ENCODE results near the gene CELA3A. TPM values are rescaled to one million over a fixed set of nuclear protein-coding genes. Genes with fewer than 3 reads are reported as not detected.

CELA3A gene
- total and polyA plus RNA-seq, 10 of the 15 experiments (the other 5 are each of a cell fraction or from before 2014, with no cell fraction given), result 7.6 TPM; not detected in 9

DNA sequence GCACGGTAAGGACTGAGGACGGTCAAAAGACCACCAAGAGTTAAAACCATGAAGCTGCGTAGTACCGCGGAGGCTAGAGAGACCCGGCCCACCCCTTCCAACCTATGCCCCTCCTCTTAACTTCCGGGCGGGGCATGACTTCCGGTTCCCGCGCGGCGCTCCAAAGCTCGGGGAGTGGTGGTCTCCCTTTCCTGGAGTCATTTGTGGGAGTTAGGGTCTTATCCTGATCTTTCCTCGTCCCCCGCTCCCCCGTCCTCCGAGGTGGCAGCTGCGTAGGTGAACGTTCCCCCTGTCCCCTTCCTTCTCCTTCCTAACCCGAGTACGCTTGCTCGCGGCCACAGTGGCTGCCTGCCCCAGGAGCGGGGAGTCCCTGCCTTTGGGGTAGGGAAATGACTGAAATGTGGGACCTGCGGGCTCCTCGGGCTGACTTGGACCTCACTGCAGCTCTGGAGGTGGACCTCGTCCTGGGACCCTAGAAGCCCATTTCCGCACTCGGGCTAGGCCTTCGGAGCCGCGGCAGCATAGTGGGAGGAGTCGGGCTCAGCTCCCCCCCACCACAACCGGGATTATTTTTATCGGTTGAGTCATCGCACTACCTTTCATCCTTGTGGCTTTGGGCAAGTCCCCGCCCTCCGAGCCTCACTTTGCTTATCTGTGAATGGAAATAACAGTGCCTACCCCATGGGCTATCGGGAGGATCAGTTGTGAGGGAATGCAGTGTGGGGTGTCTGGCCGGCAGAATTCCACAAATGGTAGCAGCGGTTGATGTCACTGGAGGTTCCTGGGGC lies 24.1 kb downstream of the CELA3A start (continued):
- TF ChIP-seq ELK1 (IDR thresholded peaks at IDR 0.05; ENCODE audit: low read depth, low read length) (peak; percentile 88), ZNF24 (IDR thresholded peaks at IDR 0.05) (no peak), FOS (IDR thresholded peaks at IDR 0.05; ENCODE audit: borderline replicate concordance, extremely low read depth, insufficient read length) (no peak), NFXL1 (IDR thresholded peaks at IDR 0.05; ENCODE audit: borderline replicate concordance) (no peak), SMAD5 (IDR thresholded peaks at IDR 0.05; ENCODE audit: low read depth) (peak; percentile 66)

DNA sequence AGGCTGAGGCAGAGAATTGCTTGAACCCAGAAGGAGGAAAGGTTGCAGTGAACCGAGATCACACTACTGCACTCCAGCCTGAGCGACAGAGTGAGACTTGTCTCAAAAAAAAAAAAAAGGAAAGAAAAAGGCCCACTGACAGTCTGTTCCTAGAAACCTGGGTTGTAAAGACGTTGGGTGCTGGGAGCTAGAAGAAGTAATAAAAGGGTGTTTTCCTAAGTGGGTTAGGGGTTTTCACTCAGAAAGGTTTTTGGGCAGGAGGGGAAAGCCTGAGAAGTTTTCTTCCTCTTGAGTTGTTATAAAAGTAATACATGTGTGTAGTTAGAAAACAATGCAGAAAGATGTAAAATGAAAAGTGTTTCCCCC lies 25.4 kb downstream of the CELA3A start:
- peak overlapping the region; percentile 83 for H3K4me2 ChIP-seq (ENCODE audit: control insufficient read depth, insufficient read depth)
- TF ChIP-seq NBN (IDR thresholded peaks at IDR 0.05) (peak; percentile 24; the same call in 1 of the 2 replicates), MLLT1 (IDR thresholded peaks at IDR 0.05) (peak; percentile 31), NR2C1 (IDR thresholded peaks at IDR 0.05) (no peak), SPI1 (IDR thresholded peaks at IDR 0.05; ENCODE audit: borderline replicate concordance, insufficient read depth, low read depth, low read length) (no peak), CTCF (IDR thresholded peaks at IDR 0.05 in 2 of 3, conservative IDR thresholded peaks at IDR 0.05 in 1 of 3; ENCODE audit: control insufficient read depth in 2 of 3, extremely low read depth in 1 of 3, insufficient read depth in 1 of 3, low read depth in 3 of 3, low read length in 3 of 3) (no peak), MTA2 (IDR thresholded peaks at IDR 0.05; ENCODE audit: low read depth) (0 out of 2 replicates have a peak, but pooled peaks have one; percentile 2), CREM (IDR thresholded peaks at IDR 0.05; ENCODE audit: low read depth) (0 out of 2 replicates have a peak, but pooled peaks have one; percentile 5), ZNF384 (IDR thresholded peaks at IDR 0.05; ENCODE audit: borderline replicate concordance, low read depth, low read length) (peak; percentile 45; the same call in 1 of the 2 replicates), ASH2L (IDR thresholded peaks at IDR 0.05; ENCODE audit: borderline replicate concordance, low read depth) (no peak), ATF7 (IDR thresholded peaks at IDR 0.05; ENCODE audit: low read depth) (no peak), BACH1 (IDR thresholded peaks at IDR 0.05; ENCODE audit: borderline replicate concordance) (0 out of 2 replicates have a peak, but pooled peaks have one; percentile 2)

More for the DNA sequence above, 25.4 kb downstream of the CELA3A start:
- WGBS (ENCODE audit: insufficient coverage, insufficient replicate concordance, low lambda C conversion rate, missing lambda C conversion rate), result 0% methylated on average over 3 of the region's 3 CpGs
- intact Hi-C loops (cut with micrococcal nuclease; ENCODE audit: unreplicated experiment) (loop anchor here (5.0 kb wide), 3 partner anchors 35 to 265 kb away; no protein-coding TSS in a partner anchor), in situ Hi-C loops (cut with MboI) (no loop called here)
- Histone ChIP-seq H3K79me2 (ENCODE audit: control insufficient read depth, insufficient read depth, low read length) (peaks cover 15% of the 10 kb centered on the region), H3K9me3 (replicated peaks; ENCODE audit: control insufficient read depth, insufficient read depth, low read length) (no peaks in the 10 kb centered on the region), H3K36me3 (ENCODE audit: control insufficient read depth in 2 of 2, insufficient read depth in 2 of 2, low read length in 1 of 2) (peaks cover 0 to 4% of the 10 kb centered on the region in 2 experiments; a peak in 1 of 4 replicates), H4K20me1 (ENCODE audit: control insufficient read depth, insufficient read depth) (no peaks in the 10 kb centered on the region), H3K27me3 (replicated peaks in 1 of 2; ENCODE audit: control insufficient read depth in 2 of 2, insufficient read depth in 2 of 2, low read length in 1 of 2) (no peaks in the 10 kb centered on the region), H2AFZ (ENCODE audit: control insufficient read depth, low read depth, low read length) (no peak overlapping the region), H3K27ac (ENCODE audit: control insufficient read depth, insufficient read depth) (peak overlapping the region; percentile 97), H3K4me3 (peak overlapping the region; percentile 88; the same call in 1 of the 2 replicates), H3K4me1 (ENCODE audit: control insufficient read depth, insufficient read depth, low read length) (peaks cover 11% of the 10 kb centered on the region), H3K9ac (ENCODE audit: control insufficient read depth, insufficient read depth, low read length) (peak overlapping the region; percentile 98)
- RAD21 ChIA-PET (ENCODE audit: unreplicated experiment), result interaction anchor here (0.6 to 3.2 kb wide), 6 partner anchors 13 to 75 kb away, joined by 3 to 16 read pairs (median 5); partner anchors contain the start of gene CDC42
- ATAC-seq, result no peak
- BruUV-seq (replicated peaks), result no TSS peak
- CTCF ChIA-PET, result interaction anchor here (1.3 to 2.3 kb wide), 3 partner anchors 12 to 263 kb away, joined by 3 to 12 read pairs (median 7); no protein-coding TSS in a partner anchor
- FAIRE-seq, result no peak
- POLR2A ChIA-PET, result interaction anchor here (0.6 to 12.0 kb wide), 4 partner anchors 9 to 1877 kb away, joined by 3 to 325 read pairs (median 6); partner anchors contain the start of gene CDC42
- SMC1A ChIA-PET (ENCODE audit: uncharacterized antibody, unreplicated experiment), result interaction anchor here (1.0 to 7.6 kb wide), 5 partner anchors 11 to 73 kb away, joined by 3 to 78 read pairs (median 5); partner anchors contain the start of gene CDC42
- no peak for DNase-seq (ENCODE audit: low read depth, low spot score)

Data from GM12878 (cell line).